ENCODE measurements around the gene FKBP4. TPM values are rescaled to one million over a fixed set of nuclear protein-coding genes. Genes with fewer than 3 reads are reported as not detected.

Gene FKBP4
- total and polyA plus RNA-seq, 2 of the 8 experiments (the other 6 are each of a cell fraction or from before 2014, with no cell fraction given): 72.6 to 243 TPM

GRCh38 chr12:2819810-2820209 is 25.0 kb downstream of the FKBP4 start (continued):
- no peak for TF ChIP-seq CHD7 (IDR thresholded peaks at IDR 0.05; ENCODE audit: insufficient replicate concordance, low read length)
- no peak for TF ChIP-seq MAFK (IDR thresholded peaks at IDR 0.05; ENCODE audit: low read depth, low read length)
- TF ChIP-seq CBX5 (IDR thresholded peaks at IDR 0.05; ENCODE audit: low read depth, low read length): no peak
- TF ChIP-seq RAD21 (IDR thresholded peaks at IDR 0.05 in 1 of 2, conservative IDR thresholded peaks at IDR 0.05 in 1 of 2; ENCODE audit: low read depth in 2 of 2, low read length in 2 of 2): no peak
- TF ChIP-seq E2F6 (IDR thresholded peaks at IDR 0.05): no peak
- no peak for TF ChIP-seq FOSL1 (IDR thresholded peaks at IDR 0.05; ENCODE audit: insufficient read depth, low read depth, low read length)
- no peak for TF ChIP-seq PHF8 (conservative IDR thresholded peaks at IDR 0.05; ENCODE audit: low read depth, low read length)
- no peak for TF ChIP-seq POLR2AphosphoS5 (IDR thresholded peaks at IDR 0.05; ENCODE audit: low read depth, low read length)
